ENCODE data around the gene SLC2A2.

- no peak for TF ChIP-seq CTCF (IDR thresholded peaks at IDR 0.05)
- TF ChIP-seq POLR2A (IDR thresholded peaks at IDR 0.05), result no peak
- no peak for TF ChIP-seq POLR2AphosphoS5 (IDR thresholded peaks at IDR 0.05)
Observed at GRCh38 chr3:171011873-171012336, 14.6 kb downstream of the SLC2A2 start.
